ENCODE results near the gene SMAD6. TPM values are rescaled to one million over a fixed set of nuclear protein-coding genes. Genes with fewer than 3 reads are reported as not detected.

SMAD6 gene
- total and polyA plus RNA-seq, 2 experiments from 2014 or later: 1.6 to 15.7 TPM

- no peaks in the 10 kb centered on the region for H3K9me2 ChIP-seq (ENCODE audit: insufficient read depth)
- no peaks in the 10 kb centered on the region for H3K79me2 ChIP-seq (replicated peaks; ENCODE audit: insufficient read depth)
- no peak for ATAC-seq
- no peaks in the 10 kb centered on the region for H3K36me3 Mint-ChIP-seq (ENCODE audit: low read depth)
- TF ChIP-seq STAT1 (IDR thresholded peaks at IDR 0.05; ENCODE audit: unreplicated experiment) (no peak), POLR2AphosphoS5 (IDR thresholded peaks at IDR 0.05; ENCODE audit: low read depth) (no peak), CREB1 (CRISPR knock-in tag; IDR thresholded peaks at IDR 0.05; ENCODE audit: low read depth) (no peak), JUNB (IDR thresholded peaks at IDR 0.05; ENCODE audit: unreplicated experiment) (no peak)
- TF ChIP-seq, protein P1, sequence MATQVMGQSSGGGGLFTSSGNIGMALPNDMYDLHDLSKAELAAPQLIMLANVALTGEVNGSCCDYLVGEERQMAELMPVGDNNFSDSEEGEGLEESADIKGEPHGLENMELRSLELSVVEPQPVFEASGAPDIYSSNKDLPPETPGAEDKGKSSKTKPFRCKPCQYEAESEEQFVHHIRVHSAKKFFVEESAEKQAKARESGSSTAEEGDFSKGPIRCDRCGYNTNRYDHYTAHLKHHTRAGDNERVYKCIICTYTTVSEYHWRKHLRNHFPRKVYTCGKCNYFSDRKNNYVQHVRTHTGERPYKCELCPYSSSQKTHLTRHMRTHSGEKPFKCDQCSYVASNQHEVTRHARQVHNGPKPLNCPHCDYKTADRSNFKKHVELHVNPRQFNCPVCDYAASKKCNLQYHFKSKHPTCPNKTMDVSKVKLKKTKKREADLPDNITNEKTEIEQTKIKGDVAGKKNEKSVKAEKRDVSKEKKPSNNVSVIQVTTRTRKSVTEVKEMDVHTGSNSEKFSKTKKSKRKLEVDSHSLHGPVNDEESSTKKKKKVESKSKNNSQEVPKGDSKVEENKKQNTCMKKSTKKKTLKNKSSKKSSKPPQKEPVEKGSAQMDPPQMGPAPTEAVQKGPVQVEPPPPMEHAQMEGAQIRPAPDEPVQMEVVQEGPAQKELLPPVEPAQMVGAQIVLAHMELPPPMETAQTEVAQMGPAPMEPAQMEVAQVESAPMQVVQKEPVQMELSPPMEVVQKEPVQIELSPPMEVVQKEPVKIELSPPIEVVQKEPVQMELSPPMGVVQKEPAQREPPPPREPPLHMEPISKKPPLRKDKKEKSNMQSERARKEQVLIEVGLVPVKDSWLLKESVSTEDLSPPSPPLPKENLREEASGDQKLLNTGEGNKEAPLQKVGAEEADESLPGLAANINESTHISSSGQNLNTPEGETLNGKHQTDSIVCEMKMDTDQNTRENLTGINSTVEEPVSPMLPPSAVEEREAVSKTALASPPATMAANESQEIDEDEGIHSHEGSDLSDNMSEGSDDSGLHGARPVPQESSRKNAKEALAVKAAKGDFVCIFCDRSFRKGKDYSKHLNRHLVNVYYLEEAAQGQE (IDR thresholded peaks at IDR 0.05; ENCODE audit: unreplicated experiment): no peak
- peaks cover 33% of the 10 kb centered on the region for H3K4me1 ChIP-seq (ENCODE audit: insufficient read depth)
- DNase-seq (ENCODE audit: low spot score): no peak
- H3K36me3 ChIP-seq (ENCODE audit: insufficient read depth): no peaks in the 10 kb centered on the region
- H3K27ac ChIP-seq (ENCODE audit: low read depth): no peak overlapping the region
- H3K4me3 ChIP-seq: no peak overlapping the region
- no peak overlapping the region for H2AFZ ChIP-seq
- H3K4me3 Mint-ChIP-seq: no peak overlapping the region
- no peaks in the 10 kb centered on the region for H3K9me3 Mint-ChIP-seq
- no peak overlapping the region for H3K4me2 ChIP-seq
- no peaks in the 10 kb centered on the region for H3K27me3 ChIP-seq (ENCODE audit: insufficient read depth)
- H3K4me1 Mint-ChIP-seq: peaks cover 39% of the 10 kb centered on the region
- H3K27ac Mint-ChIP-seq: no peak overlapping the region
- no peaks in the 10 kb centered on the region for H4K20me1 ChIP-seq (replicated peaks; ENCODE audit: insufficient read depth)
- H3F3A ChIP-seq (replicated peaks; ENCODE audit: low read depth): peaks cover 14% of the 10 kb centered on the region
- H3K27me3 Mint-ChIP-seq (ENCODE audit: insufficient read depth, low read depth, poor library complexity): no peaks in the 10 kb centered on the region
These were observed 27.3 kb upstream of the SMAD6 start for GRCh38 chr15:66674756-66675155.

DNA sequence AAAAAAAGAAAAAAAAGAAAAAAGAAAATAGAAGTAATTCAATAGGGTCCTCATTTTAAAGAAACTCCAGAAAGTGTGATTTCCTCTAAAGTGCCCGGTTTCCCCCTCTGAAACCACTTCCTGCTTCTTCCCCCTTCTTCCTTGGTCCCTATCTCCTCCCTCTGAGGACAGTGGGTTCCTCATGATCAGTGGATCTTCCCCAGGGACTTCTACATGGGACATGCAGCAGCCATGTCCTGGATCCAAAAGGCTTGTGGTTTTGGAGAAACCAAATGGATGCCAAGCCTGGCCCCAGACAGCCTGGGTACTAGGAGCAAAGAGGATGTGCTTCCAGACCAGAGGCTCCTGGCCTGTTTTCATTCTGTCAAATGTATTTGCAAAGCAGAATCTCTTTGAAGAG lies 26.6 kb upstream of the SMAD6 start:
- Mint-ChIP-seq H3K9me3 (0 out of 3 replicates have a peak, but pooled peaks cover under 1% of the 10 kb centered on the region), H3K36me3 (ENCODE audit: low read depth) (0 out of 3 replicates have a peak, but pooled peaks cover under 1% of the 10 kb centered on the region), H3K4me1 (peaks cover 38% of the 10 kb centered on the region), H3K27me3 (ENCODE audit: insufficient read depth, low read depth, poor library complexity) (no peaks in the 10 kb centered on the region), H3K27ac (no peak overlapping the region), H3K4me3 (no peak overlapping the region)
- H3K27ac ChIP-seq (ENCODE audit: low read depth): no peak overlapping the region
- H3K27me3 ChIP-seq (ENCODE audit: insufficient read depth): no peaks in the 10 kb centered on the region
- ATAC-seq (no peak), DNase-seq (ENCODE audit: low spot score) (no peak)
- peaks cover 14% of the 10 kb centered on the region for H3F3A ChIP-seq (replicated peaks; ENCODE audit: low read depth)
- no peaks in the 10 kb centered on the region for H3K79me2 ChIP-seq (replicated peaks; ENCODE audit: insufficient read depth)
- H3K36me3 ChIP-seq (ENCODE audit: insufficient read depth): no peaks in the 10 kb centered on the region
- H3K4me2 ChIP-seq: no peak overlapping the region
- H3K4me3 ChIP-seq: no peak overlapping the region
- no peaks in the 10 kb centered on the region for H4K20me1 ChIP-seq (replicated peaks; ENCODE audit: insufficient read depth)
- H2AFZ ChIP-seq: no peak overlapping the region
- no peaks in the 10 kb centered on the region for H3K9me2 ChIP-seq (ENCODE audit: insufficient read depth)
- peaks cover 33% of the 10 kb centered on the region for H3K4me1 ChIP-seq (ENCODE audit: insufficient read depth)
- TF ChIP-seq, protein P2, sequence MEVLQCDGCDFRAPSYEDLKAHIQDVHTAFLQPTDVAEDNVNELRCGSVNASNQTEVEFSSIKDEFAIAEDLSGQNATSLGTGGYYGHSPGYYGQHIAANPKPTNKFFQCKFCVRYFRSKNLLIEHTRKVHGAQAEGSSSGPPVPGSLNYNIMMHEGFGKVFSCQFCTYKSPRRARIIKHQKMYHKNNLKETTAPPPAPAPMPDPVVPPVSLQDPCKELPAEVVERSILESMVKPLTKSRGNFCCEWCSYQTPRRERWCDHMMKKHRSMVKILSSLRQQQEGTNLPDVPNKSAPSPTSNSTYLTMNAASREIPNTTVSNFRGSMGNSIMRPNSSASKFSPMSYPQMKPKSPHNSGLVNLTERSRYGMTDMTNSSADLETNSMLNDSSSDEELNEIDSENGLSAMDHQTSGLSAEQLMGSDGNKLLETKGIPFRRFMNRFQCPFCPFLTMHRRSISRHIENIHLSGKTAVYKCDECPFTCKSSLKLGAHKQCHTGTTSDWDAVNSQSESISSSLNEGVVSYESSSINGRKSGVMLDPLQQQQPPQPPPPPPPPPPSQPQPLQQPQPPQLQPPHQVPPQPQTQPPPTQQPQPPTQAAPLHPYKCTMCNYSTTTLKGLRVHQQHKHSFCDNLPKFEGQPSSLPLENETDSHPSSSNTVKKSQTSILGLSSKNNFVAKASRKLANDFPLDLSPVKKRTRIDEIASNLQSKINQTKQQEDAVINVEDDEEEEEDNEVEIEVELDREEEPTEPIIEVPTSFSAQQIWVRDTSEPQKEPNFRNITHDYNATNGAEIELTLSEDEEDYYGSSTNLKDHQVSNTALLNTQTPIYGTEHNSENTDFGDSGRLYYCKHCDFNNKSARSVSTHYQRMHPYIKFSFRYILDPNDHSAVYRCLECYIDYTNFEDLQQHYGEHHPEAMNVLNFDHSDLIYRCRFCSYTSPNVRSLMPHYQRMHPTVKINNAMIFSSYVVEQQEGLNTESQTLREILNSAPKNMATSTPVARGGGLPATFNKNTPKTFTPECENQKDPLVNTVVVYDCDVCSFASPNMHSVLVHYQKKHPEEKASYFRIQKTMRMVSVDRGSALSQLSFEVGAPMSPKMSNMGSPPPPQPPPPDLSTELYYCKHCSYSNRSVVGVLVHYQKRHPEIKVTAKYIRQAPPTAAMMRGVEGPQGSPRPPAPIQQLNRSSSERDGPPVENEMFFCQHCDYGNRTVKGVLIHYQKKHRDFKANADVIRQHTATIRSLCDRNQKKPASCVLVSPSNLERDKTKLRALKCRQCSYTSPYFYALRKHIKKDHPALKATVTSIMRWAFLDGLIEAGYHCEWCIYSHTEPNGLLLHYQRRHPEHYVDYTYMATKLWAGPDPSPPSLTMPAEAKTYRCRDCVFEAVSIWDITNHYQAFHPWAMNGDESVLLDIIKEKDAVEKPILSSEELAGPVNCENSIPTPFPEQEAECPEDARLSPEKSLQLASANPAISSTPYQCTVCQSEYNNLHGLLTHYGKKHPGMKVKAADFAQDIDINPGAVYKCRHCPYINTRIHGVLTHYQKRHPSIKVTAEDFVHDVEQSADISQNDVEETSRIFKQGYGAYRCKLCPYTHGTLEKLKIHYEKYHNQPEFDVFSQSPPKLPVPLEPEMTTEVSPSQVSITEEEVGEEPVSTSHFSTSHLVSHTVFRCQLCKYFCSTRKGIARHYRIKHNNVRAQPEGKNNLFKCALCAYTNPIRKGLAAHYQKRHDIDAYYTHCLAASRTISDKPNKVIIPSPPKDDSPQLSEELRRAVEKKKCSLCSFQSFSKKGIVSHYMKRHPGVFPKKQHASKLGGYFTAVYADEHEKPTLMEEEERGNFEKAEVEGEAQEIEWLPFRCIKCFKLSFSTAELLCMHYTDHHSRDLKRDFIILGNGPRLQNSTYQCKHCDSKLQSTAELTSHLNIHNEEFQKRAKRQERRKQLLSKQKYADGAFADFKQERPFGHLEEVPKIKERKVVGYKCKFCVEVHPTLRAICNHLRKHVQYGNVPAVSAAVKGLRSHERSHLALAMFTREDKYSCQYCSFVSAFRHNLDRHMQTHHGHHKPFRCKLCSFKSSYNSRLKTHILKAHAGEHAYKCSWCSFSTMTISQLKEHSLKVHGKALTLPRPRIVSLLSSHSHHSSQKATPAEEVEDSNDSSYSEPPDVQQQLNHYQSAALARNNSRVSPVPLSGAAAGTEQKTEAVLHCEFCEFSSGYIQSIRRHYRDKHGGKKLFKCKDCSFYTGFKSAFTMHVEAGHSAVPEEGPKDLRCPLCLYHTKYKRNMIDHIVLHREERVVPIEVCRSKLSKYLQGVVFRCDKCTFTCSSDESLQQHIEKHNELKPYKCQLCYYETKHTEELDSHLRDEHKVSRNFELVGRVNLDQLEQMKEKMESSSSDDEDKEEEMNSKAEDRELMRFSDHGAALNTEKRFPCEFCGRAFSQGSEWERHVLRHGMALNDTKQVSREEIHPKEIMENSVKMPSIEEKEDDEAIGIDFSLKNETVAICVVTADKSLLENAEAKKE (CRISPR knock-in tag; IDR thresholded peaks at IDR 0.05): no peak
- no peak for TF ChIP-seq ZNF331 (CRISPR knock-in tag; IDR thresholded peaks at IDR 0.05; ENCODE audit: low read depth)
- TF ChIP-seq STAT1 (IDR thresholded peaks at IDR 0.05; ENCODE audit: unreplicated experiment): no peak
- TF ChIP-seq POLR2AphosphoS5 (IDR thresholded peaks at IDR 0.05; ENCODE audit: low read depth): no peak
- TF ChIP-seq ZNF114 (CRISPR knock-in tag; IDR thresholded peaks at IDR 0.05): no peak
- no peak for TF ChIP-seq CREB1 (CRISPR knock-in tag; IDR thresholded peaks at IDR 0.05; ENCODE audit: low read depth)
- no peak for TF ChIP-seq JUNB (IDR thresholded peaks at IDR 0.05; ENCODE audit: unreplicated experiment)
- TF ChIP-seq ETS1 (IDR thresholded peaks at IDR 0.05): no peak
- TF ChIP-seq EZH2phosphoT487 (IDR thresholded peaks at IDR 0.05; ENCODE audit: unreplicated experiment): no peak
